Mesangial cell (primary cell): ENCODE data around the gene FNDC5. TPM values are rescaled to one million over a fixed set of nuclear protein-coding genes. Genes with fewer than 3 reads are reported as not detected.

Experiments used
- total RNA-seq: library from RNA; depleted of rRNA; stranded (reverse); fragments of >200 nt; gene quantifications from 2 replicates; pipeline ENCODE4 v1.2.3, GENCODE V29; 2015

The FNDC5 gene
- total RNA-seq, result 0.51 and 0.81 TPM in 2 replicates

GRCh38 chr1:32870615-32871363 is at the start of gene FNDC5:
Gene FNDC5 (minus strand): TSS chr1:32870912.

GRCh38 chr1:32900956-32901822 is 30.5 kb upstream of the FNDC5 start, which contains the start of gene TMEM54:
Gene TMEM54 (minus strand): TSS chr1:32901389. CDS start chr1:32901238, 151 bp downstream.

GRCh38 chr1:32886004-32886827 is 15.5 kb upstream of the FNDC5 start, which contains the start of gene HPCA:
Gene HPCA (plus strand): TSS chr1:32886491. CDS start chr1:32888899, 2,408 bp downstream.

GRCh38 chr1:32817159-32817814 is 53.4 kb downstream of the FNDC5 start, which contains the start of the genes S100PBP and YARS1:
Gene S100PBP (plus strand): TSS chr1:32817653. CDS start chr1:32826100, 8,447 bp downstream.
Gene YARS1 (minus strand): TSS chr1:32817358. CDS start chr1:32817244, 114 bp downstream.

Other genes with a start within 250 kb of the FNDC5 start
- gene ZBTB8OS, start 220.4 kb downstream of the FNDC5 start, total RNA-seq, result 18.7 and 18.8 TPM in 2 replicates
- gene RBBP4, start 219.7 kb downstream of the FNDC5 start, total RNA-seq, result 165 and 184 TPM in 2 replicates
- 13.5 and 19.3 TPM in 2 replicates for gene SYNC, start 168.1 kb downstream of the FNDC5 start, total RNA-seq
- gene YARS1, start 53.6 kb downstream of the FNDC5 start, total RNA-seq, result 82.0 and 114 TPM in 2 replicates
- 11.7 and 12.8 TPM in 2 replicates for gene S100PBP, start 53.3 kb downstream of the FNDC5 start, total RNA-seq
- 1.1 TPM in 1 of 2 replicates, not detected in the other for gene HPCA, start 15.6 kb upstream of the FNDC5 start, total RNA-seq
- gene TMEM54, start 30.5 kb upstream of the FNDC5 start, total RNA-seq, result 109 and 130 TPM in 2 replicates
- gene RNF19B, start 93.9 kb upstream of the FNDC5 start, total RNA-seq, result 18.4 and 25.5 TPM in 2 replicates
- 113 and 167 TPM in 2 replicates for gene AK2, start 166.0 kb upstream of the FNDC5 start, total RNA-seq
- gene AZIN2, start 210.2 kb upstream of the FNDC5 start, total RNA-seq, result 2.4 and 9.6 TPM in 2 replicates